ENCODE measurements around the gene IL17RE. TPM values are rescaled to one million over a fixed set of nuclear protein-coding genes. Genes with fewer than 3 reads are reported as not detected.
A peak's percentile ranks its signal among the peaks of the same experiment; 100 is the strongest.

IL17RE gene
- total and polyA plus RNA-seq, 2 of the 13 experiments (the other 11 are each of a cell fraction or from before 2014, with no cell fraction given) = 14.5 to 24.1 TPM

DNA sequence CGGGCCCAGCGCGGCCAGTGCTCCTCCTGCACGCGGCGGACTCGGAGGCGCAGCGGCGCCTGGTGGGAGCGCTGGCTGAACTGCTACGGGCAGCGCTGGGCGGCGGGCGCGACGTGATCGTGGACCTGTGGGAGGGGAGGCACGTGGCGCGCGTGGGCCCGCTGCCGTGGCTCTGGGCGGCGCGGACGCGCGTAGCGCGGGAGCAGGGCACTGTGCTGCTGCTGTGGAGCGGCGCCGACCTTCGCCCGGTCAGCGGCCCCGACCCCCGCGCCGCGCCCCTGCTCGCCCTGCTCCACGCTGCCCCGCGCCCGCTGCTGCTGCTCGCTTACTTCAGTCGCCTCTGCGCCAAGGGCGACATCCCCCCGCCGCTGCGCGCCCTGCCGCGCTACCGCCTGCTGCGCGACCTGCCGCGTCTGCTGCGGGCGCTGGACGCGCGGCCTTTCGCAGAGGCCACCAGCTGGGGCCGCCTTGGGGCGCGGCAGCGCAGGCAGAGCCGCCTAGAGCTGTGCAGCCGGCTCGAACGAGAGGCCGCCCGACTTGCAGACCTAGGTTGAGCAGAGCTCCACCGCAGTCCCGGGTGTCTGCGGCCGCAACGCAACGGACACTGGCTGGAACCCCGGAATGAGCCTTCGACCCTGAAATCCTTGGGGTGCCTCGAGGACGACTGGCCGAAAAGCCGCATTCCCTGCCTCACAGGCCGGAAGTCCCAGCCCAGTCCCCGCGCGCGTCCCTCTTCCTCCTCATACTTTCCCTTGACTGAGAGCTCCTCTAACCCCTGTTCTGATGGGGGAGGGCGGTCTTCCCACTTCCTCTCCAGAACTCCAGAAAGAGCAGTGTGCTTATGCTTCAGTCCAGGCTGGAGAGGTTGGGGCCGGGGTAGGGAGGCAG is 12.8 kb downstream of the IL17RE start (continued):
- TF ChIP-seq, protein P1, sequence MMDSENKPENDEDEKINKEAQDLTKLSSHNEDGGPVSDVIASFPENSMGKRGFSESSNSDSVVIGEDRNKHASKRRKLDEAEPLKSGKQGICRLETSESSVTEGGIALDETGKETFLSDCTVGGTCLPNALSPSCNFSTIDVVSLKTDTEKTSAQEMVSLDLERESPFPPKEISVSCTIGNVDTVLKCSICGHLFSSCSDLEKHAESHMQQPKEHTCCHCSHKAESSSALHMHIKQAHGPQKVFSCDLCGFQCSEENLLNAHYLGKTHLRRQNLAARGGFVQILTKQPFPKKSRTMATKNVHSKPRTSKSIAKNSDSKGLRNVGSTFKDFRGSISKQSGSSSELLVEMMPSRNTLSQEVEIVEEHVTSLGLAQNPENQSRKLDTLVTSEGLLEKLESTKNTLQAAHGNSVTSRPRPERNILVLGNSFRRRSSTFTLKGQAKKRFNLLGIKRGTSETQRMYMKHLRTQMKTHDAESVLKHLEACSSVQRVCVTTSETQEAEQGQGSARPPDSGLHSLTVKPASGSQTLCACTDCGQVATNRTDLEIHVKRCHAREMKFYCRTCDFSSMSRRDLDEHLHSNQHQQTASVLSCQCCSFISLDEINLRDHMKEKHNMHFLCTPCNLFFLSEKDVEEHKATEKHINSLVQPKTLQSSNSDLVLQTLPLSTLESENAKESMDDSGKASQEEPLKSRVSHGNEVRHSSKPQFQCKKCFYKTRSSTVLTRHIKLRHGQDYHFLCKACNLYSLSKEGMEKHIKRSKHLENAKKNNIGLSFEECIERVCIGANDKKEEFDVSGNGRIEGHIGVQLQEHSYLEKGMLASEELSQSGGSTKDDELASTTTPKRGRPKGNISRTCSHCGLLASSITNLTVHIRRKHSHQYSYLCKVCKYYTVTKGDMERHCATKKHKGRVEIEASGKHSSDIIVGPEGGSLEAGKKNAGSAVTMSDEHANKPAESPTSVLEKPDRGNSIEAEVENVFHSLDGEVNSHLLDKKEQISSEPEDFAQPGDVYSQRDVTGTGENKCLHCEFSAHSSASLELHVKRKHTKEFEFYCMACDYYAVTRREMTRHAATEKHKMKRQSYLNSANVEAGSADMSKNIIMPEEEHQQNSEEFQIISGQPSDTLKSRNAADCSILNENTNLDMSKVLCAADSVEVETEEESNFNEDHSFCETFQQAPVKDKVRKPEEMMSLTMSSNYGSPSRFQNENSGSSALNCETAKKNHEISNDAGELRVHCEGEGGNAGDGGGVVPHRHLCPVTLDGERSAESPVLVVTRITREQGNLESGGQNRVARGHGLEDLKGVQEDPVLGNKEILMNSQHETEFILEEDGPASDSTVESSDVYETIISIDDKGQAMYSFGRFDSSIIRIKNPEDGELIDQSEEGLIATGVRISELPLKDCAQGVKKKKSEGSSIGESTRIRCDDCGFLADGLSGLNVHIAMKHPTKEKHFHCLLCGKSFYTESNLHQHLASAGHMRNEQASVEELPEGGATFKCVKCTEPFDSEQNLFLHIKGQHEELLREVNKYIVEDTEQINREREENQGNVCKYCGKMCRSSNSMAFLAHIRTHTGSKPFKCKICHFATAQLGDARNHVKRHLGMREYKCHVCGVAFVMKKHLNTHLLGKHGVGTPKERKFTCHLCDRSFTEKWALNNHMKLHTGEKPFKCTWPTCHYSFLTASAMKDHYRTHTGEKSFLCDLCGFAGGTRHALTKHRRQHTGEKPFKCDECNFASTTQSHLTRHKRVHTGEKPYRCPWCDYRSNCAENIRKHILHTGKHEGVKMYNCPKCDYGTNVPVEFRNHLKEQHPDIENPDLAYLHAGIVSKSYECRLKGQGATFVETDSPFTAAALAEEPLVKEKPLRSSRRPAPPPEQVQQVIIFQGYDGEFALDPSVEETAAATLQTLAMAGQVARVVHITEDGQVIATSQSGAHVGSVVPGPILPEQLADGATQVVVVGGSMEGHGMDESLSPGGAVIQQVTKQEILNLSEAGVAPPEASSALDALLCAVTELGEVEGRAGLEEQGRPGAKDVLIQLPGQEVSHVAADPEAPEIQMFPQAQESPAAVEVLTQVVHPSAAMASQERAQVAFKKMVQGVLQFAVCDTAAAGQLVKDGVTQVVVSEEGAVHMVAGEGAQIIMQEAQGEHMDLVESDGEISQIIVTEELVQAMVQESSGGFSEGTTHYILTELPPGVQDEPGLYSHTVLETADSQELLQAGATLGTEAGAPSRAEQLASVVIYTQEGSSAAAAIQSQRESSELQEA (CRISPR knock-in tag; IDR thresholded peaks at IDR 0.05; ENCODE audit: not compliant biosample characterization) = no peak
- TF ChIP-seq, protein P2, sequence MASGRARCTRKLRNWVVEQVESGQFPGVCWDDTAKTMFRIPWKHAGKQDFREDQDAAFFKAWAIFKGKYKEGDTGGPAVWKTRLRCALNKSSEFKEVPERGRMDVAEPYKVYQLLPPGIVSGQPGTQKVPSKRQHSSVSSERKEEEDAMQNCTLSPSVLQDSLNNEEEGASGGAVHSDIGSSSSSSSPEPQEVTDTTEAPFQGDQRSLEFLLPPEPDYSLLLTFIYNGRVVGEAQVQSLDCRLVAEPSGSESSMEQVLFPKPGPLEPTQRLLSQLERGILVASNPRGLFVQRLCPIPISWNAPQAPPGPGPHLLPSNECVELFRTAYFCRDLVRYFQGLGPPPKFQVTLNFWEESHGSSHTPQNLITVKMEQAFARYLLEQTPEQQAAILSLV (CRISPR knock-in tag; IDR thresholded peaks at IDR 0.05; ENCODE audit: borderline replicate concordance) = peak; percentile 55; the same call in 1 of the 2 replicates
- peak; percentile 66; the same call in 1 of the 2 replicates for TF ChIP-seq ZNF724P (CRISPR knock-in tag; IDR thresholded peaks at IDR 0.05; ENCODE audit: borderline replicate concordance)
- 0 out of 2 replicates have a peak, but pooled peaks have one; percentile 14 for TF ChIP-seq ZFAT (CRISPR knock-in tag; conservative IDR thresholded peaks at IDR 0.05)
- peak; percentile 93 for TF ChIP-seq ZNF563 (CRISPR knock-in tag; IDR thresholded peaks at IDR 0.05)
- TF ChIP-seq, protein P3, sequence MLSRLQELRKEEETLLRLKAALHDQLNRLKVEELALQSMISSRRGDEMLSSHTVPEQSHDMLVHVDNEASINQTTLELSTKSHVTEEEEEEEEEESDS (CRISPR knock-in tag; IDR thresholded peaks at IDR 0.05; ENCODE audit: borderline replicate concordance) = peak; percentile 40; the same call in 1 of the 2 replicates
- no peak for TF ChIP-seq SRF (IDR thresholded peaks at IDR 0.05; ENCODE audit: low read depth, low read length)
- TF ChIP-seq DR1 (CRISPR knock-in tag; IDR thresholded peaks at IDR 0.05) = peak; percentile 50; the same call in 1 of the 2 replicates
- TF ChIP-seq NAIF1 (CRISPR knock-in tag; IDR thresholded peaks at IDR 0.05; ENCODE audit: borderline replicate concordance) = peak; percentile 79; the same call in 1 of the 2 replicates
- 0 out of 2 replicates have a peak, but pooled peaks have one; percentile 31 for TF ChIP-seq MIXL1 (CRISPR knock-in tag; IDR thresholded peaks at IDR 0.05)
- TF ChIP-seq RELA (CRISPR knock-in tag; IDR thresholded peaks at IDR 0.05) = no peak
- no peak for TF ChIP-seq PPARG (CRISPR knock-in tag; conservative IDR thresholded peaks at IDR 0.05)
- TF ChIP-seq ZNF543 (CRISPR knock-in tag; IDR thresholded peaks at IDR 0.05) = no peak
- TF ChIP-seq HOXA5 (CRISPR knock-in tag; IDR thresholded peaks at IDR 0.05) = peak; percentile 59; the same call in 1 of the 2 replicates
- peak; percentile 85; the same call in 1 of the 2 replicates for TF ChIP-seq ZFP41 (CRISPR knock-in tag; IDR thresholded peaks at IDR 0.05; ENCODE audit: borderline replicate concordance)
- TF ChIP-seq, protein P4, sequence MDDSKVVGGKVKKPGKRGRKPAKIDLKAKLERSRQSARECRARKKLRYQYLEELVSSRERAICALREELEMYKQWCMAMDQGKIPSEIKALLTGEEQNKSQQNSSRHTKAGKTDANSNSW (CRISPR knock-in tag; IDR thresholded peaks at IDR 0.05; ENCODE audit: borderline replicate concordance) = peak; percentile 84; the same call in 1 of the 2 replicates
- TF ChIP-seq, protein P5, sequence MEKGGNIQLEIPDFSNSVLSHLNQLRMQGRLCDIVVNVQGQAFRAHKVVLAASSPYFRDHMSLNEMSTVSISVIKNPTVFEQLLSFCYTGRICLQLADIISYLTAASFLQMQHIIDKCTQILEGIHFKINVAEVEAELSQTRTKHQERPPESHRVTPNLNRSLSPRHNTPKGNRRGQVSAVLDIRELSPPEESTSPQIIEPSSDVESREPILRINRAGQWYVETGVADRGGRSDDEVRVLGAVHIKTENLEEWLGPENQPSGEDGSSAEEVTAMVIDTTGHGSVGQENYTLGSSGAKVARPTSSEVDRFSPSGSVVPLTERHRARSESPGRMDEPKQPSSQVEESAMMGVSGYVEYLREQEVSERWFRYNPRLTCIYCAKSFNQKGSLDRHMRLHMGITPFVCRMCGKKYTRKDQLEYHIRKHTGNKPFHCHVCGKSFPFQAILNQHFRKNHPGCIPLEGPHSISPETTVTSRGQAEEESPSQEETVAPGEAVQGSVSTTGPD (CRISPR knock-in tag; IDR thresholded peaks at IDR 0.05) = no peak

Data from HepG2 (cell line).